Astrocyte (in vitro differentiated cells and primary cell): ENCODE results near the gene TNXB. TPM values are rescaled to one million over a fixed set of nuclear protein-coding genes. Genes with fewer than 3 reads are reported as not detected.

ENCODE experiments used
- DNase-seq: peaks from one replicate; pipeline ENCODE4 v3.0.0-alpha.2; 2010; ENCODE audit warnings: low read depth
- FAIRE-seq: peaks from 2 replicates; lab custom pipeline; 2011; peaks lifted over from hg19 to GRCh38; lab: Jason Lieb, UNC
- H2AFZ ChIP-seq: 2 replicates; pipeline ENCODE4 v1.6.0; 2012; ENCODE audit warnings: low read depth, low read length, inconsistent platforms
- H3K27ac ChIP-seq: 2 replicates; pipeline ENCODE4 v1.5.1; 2011; ENCODE audit warnings: low read depth, low read length, inconsistent platforms
- H3K27me3 ChIP-seq: 2 replicates; pipeline ENCODE4 v1.6.0; 2011; ENCODE audit warnings: low read length, inconsistent platforms; ENCODE audit not compliant: insufficient read depth
- H3K36me3 ChIP-seq: 2 replicates; pipeline ENCODE4 v1.5.1; 2011; ENCODE audit warnings: low read length, inconsistent platforms; ENCODE audit not compliant: insufficient read depth
- H3K4me1 ChIP-seq: 2 replicates; pipeline ENCODE4 v1.5.1; 2011; ENCODE audit warnings: low read length, inconsistent platforms; ENCODE audit not compliant: insufficient read depth
- H3K4me2 ChIP-seq: 2 replicates; pipeline ENCODE4 v1.6.0; 2012; ENCODE audit warnings: low read length, inconsistent platforms
- H3K4me3 ChIP-seq: 2 replicates; pipeline ENCODE4 v1.5.1; 2011; ENCODE audit warnings: low read depth, mild to moderate bottlenecking, low read length, inconsistent platforms; ENCODE audit not compliant: insufficient read depth
- H3K79me2 ChIP-seq: 2 replicates; pipeline ENCODE4 v1.6.0; 2012; ENCODE audit warnings: mild to moderate bottlenecking, low read length, inconsistent platforms; ENCODE audit not compliant: insufficient read depth
- H3K9ac ChIP-seq: 2 replicates; pipeline ENCODE4 v1.6.0; 2012; ENCODE audit warnings: mild to moderate bottlenecking, low read length, inconsistent platforms
- H3K9me3 ChIP-seq: 2 replicates; pipeline ENCODE4 v1.5.1; 2012; ENCODE audit warnings: low read depth, mild to moderate bottlenecking, low read length, inconsistent platforms; ENCODE audit not compliant: insufficient read depth
- H4K20me1 ChIP-seq: 2 replicates; pipeline ENCODE4 v1.6.0; 2012; ENCODE audit warnings: low read length, inconsistent platforms; ENCODE audit not compliant: insufficient read depth
- H3K27ac Mint-ChIP-seq: one replicate; pipeline ENCODE4 v1.8.0; 2021; ENCODE audit warnings: mild to moderate bottlenecking, mixed read lengths; ENCODE audit not compliant: unreplicated experiment
- H3K27me3 Mint-ChIP-seq: one replicate; pipeline ENCODE4 v1.8.0; 2021; ENCODE audit warnings: low read depth, mixed read lengths; ENCODE audit not compliant: unreplicated experiment
- H3K36me3 Mint-ChIP-seq: one replicate; pipeline ENCODE4 v1.8.0; 2021; ENCODE audit warnings: low read depth, mixed read lengths; ENCODE audit not compliant: unreplicated experiment
- H3K4me1 Mint-ChIP-seq: one replicate; pipeline ENCODE4 v1.8.0; 2021; ENCODE audit warnings: low read depth, mixed read lengths; ENCODE audit not compliant: unreplicated experiment
- H3K4me3 Mint-ChIP-seq: one replicate; pipeline ENCODE4 v1.8.0; 2021; ENCODE audit warnings: mild to moderate bottlenecking, moderate library complexity, mixed read lengths; ENCODE audit not compliant: unreplicated experiment
- H3K9me3 Mint-ChIP-seq: one replicate; pipeline ENCODE4 v1.8.0; 2021; ENCODE audit warnings: mild to moderate bottlenecking, mixed read lengths; ENCODE audit not compliant: unreplicated experiment
- CTCF ChIP-seq: IDR thresholded peaks from 2 replicates; pipeline ENCODE4 v1.5.1; 2011; ENCODE audit warnings: low read depth, mild to moderate bottlenecking, inconsistent platforms, low read length, moderate library complexity; ENCODE audit not compliant: insufficient read depth
- EZH2 ChIP-seq: IDR thresholded peaks from 2 replicates; pipeline ENCODE4 v1.6.1; 2012; ENCODE audit warnings: mild to moderate bottlenecking, low read length, inconsistent platforms; ENCODE audit not compliant: insufficient read depth
- total RNA-seq: library from RNA; stranded (reverse); gene quantifications from 2 replicates; pipeline ENCODE4 v1.2.1, GENCODE V29; 2021

TNXB gene
- total RNA-seq, 1 donor from 2014 or later = 2.3 TPM

DNA sequence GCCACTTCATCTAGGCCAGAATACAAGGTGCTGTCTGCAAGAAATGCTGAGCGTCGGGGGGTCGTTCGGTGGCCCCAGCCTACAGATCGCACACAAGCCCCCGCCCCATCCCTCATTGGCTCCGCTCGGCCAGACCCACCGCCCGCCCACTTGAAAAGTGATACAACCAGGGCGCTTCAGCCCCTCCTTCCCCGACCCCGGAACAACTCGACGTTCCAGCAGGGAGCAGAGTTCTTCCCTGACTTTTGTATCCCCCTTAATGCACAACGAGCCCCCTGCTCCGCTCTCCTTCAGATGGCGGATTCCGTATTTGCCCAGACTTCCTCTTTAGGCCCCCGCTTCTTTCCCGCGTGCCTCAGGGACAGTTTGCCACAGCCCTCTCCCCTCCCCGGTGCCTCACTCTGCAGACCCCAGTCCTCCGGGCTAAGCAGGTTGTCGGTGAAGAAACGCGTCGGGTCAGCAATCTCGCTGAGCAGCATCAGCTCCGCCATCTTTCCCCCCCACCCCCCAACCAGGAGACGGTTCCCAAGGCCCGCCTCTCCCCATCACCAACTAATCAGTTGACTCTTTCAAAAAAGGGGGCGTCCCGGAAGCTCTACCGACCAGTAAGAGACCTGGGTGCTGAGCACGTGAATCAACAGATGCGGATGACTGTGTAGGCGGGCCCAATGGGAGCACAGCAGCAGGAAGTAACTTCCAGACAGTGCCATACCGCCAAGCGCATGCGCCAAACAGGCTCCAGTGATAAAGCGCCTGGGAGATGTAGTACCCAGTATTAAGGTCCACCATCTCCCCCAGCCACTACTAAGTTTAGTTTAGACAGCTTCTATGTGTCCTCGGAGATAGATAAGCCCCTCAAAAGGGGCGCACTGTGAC is 18.8 kb upstream of the TNXB start, which contains the start of gene ATF6B:
ATF6B (minus strand) TSS at position 530 of the 876 bp plus-strand sequence; CDS start at position 491, 39 bp downstream.
- Histone ChIP-seq H3K27me3 (no peaks in the 10 kb centered on the region), H3K79me2 (peaks cover 39% of the 10 kb centered on the region), H3K4me1 (peaks cover 24% of the 10 kb centered on the region), H2AFZ (peak within 1 kb of the TSS; percentile 85), H3K9ac (peak within 1 kb of the TSS; percentile 98), H3K4me3 (peak within 1 kb of the TSS; percentile 98), H3K27ac (peak within 1 kb of the TSS; percentile 92), H4K20me1 (peaks cover 7% of the 10 kb centered on the region), H3K9me3 (no peaks in the 10 kb centered on the region), H3K36me3 (no peaks in the 10 kb centered on the region), H3K4me2 (peak within 1 kb of the TSS; percentile 99)
- H3K4me1 Mint-ChIP-seq = peaks cover 18% of the 10 kb centered on the region
- DNase-seq = peak; percentile 100
- H3K27ac Mint-ChIP-seq = peak within 1 kb of the TSS; percentile 95
- TF ChIP-seq EZH2 (no peak), CTCF (no peak)
- peak within 1 kb of the TSS; percentile 98 for H3K4me3 Mint-ChIP-seq
- peaks cover 13% of the 10 kb centered on the region for H3K36me3 Mint-ChIP-seq
- no peaks in the 10 kb centered on the region for H3K9me3 Mint-ChIP-seq
- H3K27me3 Mint-ChIP-seq = no peaks in the 10 kb centered on the region
- peak; percentile 39 for FAIRE-seq

DNA sequence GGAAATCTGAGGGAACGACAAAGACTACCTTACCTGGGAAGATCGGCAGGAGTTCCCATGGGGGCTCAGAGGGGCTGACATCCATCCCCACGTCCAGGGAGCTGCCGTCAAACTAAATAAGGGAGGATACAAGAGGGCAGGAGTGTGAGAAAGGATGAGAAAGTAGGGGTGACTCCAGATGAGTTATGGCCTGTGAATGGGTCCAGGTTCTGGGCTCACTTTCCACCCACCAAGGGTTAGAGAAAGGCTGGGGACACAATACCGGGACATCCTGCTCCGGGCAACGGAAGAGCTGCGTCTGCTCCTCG is 18.2 kb upstream of the TNXB start:
- Mint-ChIP-seq H3K4me3 (peak overlapping the region; percentile 98), H3K27me3 (no peaks in the 10 kb centered on the region), H3K4me1 (peaks cover 18% of the 10 kb centered on the region), H3K9me3 (no peaks in the 10 kb centered on the region), H3K27ac (peak overlapping the region; percentile 95), H3K36me3 (peaks cover 13% of the 10 kb centered on the region)
- H3K27ac ChIP-seq = peak overlapping the region; percentile 92
- FAIRE-seq = no peak
- DNase-seq = no peak
- H2AFZ ChIP-seq = peak overlapping the region; percentile 85
- TF ChIP-seq EZH2 = no peak
- no peak for TF ChIP-seq CTCF
- peaks cover 24% of the 10 kb centered on the region for H3K4me1 ChIP-seq
- no peaks in the 10 kb centered on the region for H3K27me3 ChIP-seq
- H3K9ac ChIP-seq = peak overlapping the region; percentile 98
- H3K9me3 ChIP-seq = no peaks in the 10 kb centered on the region
- H4K20me1 ChIP-seq = peaks cover 7% of the 10 kb centered on the region
- peaks cover 41% of the 10 kb centered on the region for H3K79me2 ChIP-seq
- peak overlapping the region; percentile 99 for H3K4me2 ChIP-seq
- peak overlapping the region; percentile 98 for H3K4me3 ChIP-seq
- H3K36me3 ChIP-seq = no peaks in the 10 kb centered on the region

DNA sequence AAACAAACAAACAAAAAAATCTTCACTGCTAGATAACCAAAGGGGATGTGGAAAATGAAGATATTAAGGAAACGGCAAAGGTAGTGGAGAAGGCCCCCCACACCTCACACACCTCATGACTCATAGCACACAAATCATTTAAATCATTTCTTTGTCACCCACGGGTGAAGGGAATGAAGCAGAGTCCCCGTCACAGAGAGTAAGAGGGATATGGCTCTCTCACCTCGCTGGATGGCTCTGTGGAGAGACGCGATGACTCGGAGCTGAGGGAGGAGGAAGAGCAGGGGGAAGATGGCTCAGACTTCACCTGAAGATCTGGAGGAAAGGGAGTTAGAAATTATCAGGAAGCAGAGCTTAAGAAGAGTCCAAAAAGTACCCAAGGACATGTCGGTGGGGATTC is 17.7 kb upstream of the TNXB start:
- H4K20me1 ChIP-seq = peaks cover 9% of the 10 kb centered on the region
- DNase-seq = no peak
- peaks cover 41% of the 10 kb centered on the region for H3K79me2 ChIP-seq
- peak overlapping the region; percentile 99 for H3K4me2 ChIP-seq
- Mint-ChIP-seq H3K27me3 (no peaks in the 10 kb centered on the region), H3K9me3 (no peaks in the 10 kb centered on the region), H3K27ac (peak overlapping the region; percentile 48), H3K4me3 (peak overlapping the region; percentile 98), H3K36me3 (peaks cover 15% of the 10 kb centered on the region), H3K4me1 (peaks cover 18% of the 10 kb centered on the region)
- peak overlapping the region; percentile 92 for H3K27ac ChIP-seq
- TF ChIP-seq EZH2 (no peak), CTCF (no peak)
- H2AFZ ChIP-seq = peak overlapping the region; percentile 85
- H3K9ac ChIP-seq = peak overlapping the region; percentile 98
- H3K9me3 ChIP-seq = no peaks in the 10 kb centered on the region
- H3K36me3 ChIP-seq = no peaks in the 10 kb centered on the region
- peak overlapping the region; percentile 98 for H3K4me3 ChIP-seq
- no peak for FAIRE-seq
- peaks cover 24% of the 10 kb centered on the region for H3K4me1 ChIP-seq
- H3K27me3 ChIP-seq = no peaks in the 10 kb centered on the region
